IMR-90 (cell line): ENCODE data around the gene SUGCT. TPM values are rescaled to one million over a fixed set of nuclear protein-coding genes. Genes with fewer than 3 reads are reported as not detected.
A peak's percentile ranks its signal among the peaks of the same experiment; 100 is the strongest.

Experiments used
- ATAC-seq: fragments of 200-7000 bp; cut with Tn5 transposase; 2 replicates; pipeline ENCODE4 v1.9.1; 2020; ENCODE audit warnings: low read depth, mild to moderate bottlenecking, moderate library complexity
- BruUV-seq: library from RNA; stranded (reverse); fragments of 400-500 nt; replicated peaks from 2 replicates; lab custom pipeline; 2021; lab: Mats Ljungman, UMichigan
- CTCF ChIA-PET: fragments of 300-600 bp; formaldehyde crosslinking; extraction: SDS; loops from one replicate; lab custom pipeline; 2021; ENCODE audit warnings: antibody characterized with exemption; lab: Yijun Ruan, JAX
- POLR2A ChIA-PET: fragments of 300-600 bp; sonication (Branson Sonifier 250); formaldehyde crosslinking; loops from one replicate; lab custom pipeline; 2022; ENCODE audit warnings: antibody characterized with exemption; ENCODE audit not compliant: unreplicated experiment; lab: Charles Lee
- DNase-seq: peaks from one replicate; pipeline ENCODE4 v3.0.0; 2013
- H2AFZ ChIP-seq: replicated peaks from 2 replicates; pipeline ENCODE3; 2013; ENCODE audit warnings: low read length, mild to moderate bottlenecking; ENCODE audit not compliant: poor library complexity
- H2AK5ac ChIP-seq: 2 replicates; pipeline ENCODE4 v1.6.1; 2013; ENCODE audit warnings: low read depth, low read length, inconsistent platforms
- H2AK9ac ChIP-seq: replicated peaks from 2 replicates; pipeline ENCODE3; 2013; ENCODE audit warnings: mild to moderate bottlenecking, low read depth, low read length, moderate library complexity; ENCODE audit not compliant: poor library complexity
- H2BK120ac ChIP-seq: 2 replicates; pipeline ENCODE4 v1.6.1; 2013; ENCODE audit warnings: low read depth, low read length, inconsistent platforms
- H2BK15ac ChIP-seq: 3 replicates; pipeline ENCODE4 v1.6.1; 2013; ENCODE audit warnings: low read depth, low read length, inconsistent platforms
- H2BK20ac ChIP-seq: 2 replicates; pipeline ENCODE4 v1.6.1; 2013; ENCODE audit warnings: low read depth, mild to moderate bottlenecking, inconsistent platforms, low read length, moderate library complexity
- H2BK5ac ChIP-seq: 2 replicates; pipeline ENCODE4 v1.6.1; 2013; ENCODE audit warnings: mild to moderate bottlenecking, low read depth, low read length, inconsistent platforms; ENCODE audit not compliant: poor library complexity, severe bottlenecking
- H3K14ac ChIP-seq: replicated peaks from 2 replicates; pipeline ENCODE4 v1.6.1; 2013; ENCODE audit warnings: low read depth, low read length, inconsistent platforms
- H3K18ac ChIP-seq: 2 replicates; pipeline ENCODE4 v1.6.1; 2013; ENCODE audit warnings: low read depth, low read length, control low read depth
- H3K23ac ChIP-seq: 2 replicates; pipeline ENCODE4 v1.6.1; 2013; ENCODE audit warnings: low read depth, low read length, inconsistent platforms
- H3K27ac ChIP-seq: 2 replicates; pipeline ENCODE4 v1.5.1; 2013; ENCODE audit warnings: mild to moderate bottlenecking, control low read depth, low read length; ENCODE audit not compliant: insufficient read depth
- H3K27me3 ChIP-seq: 2 replicates; pipeline ENCODE4 v1.6.1; 2013; ENCODE audit warnings: low read length; ENCODE audit not compliant: control insufficient read depth, insufficient read depth
- H3K36me3 ChIP-seq: 2 replicates; pipeline ENCODE4 v1.6.1; 2013; ENCODE audit warnings: low read length, mixed read lengths; ENCODE audit not compliant: control insufficient read depth, insufficient read depth
- H3K4ac ChIP-seq: 2 replicates; pipeline ENCODE4 v1.6.1; 2013; ENCODE audit warnings: low read depth, low read length, inconsistent platforms
- H3K4me1 ChIP-seq: 2 replicates; pipeline ENCODE4 v1.6.1; 2013; ENCODE audit warnings: low read length, mixed read lengths; ENCODE audit not compliant: control insufficient read depth, insufficient read depth
- H3K4me2 ChIP-seq: 2 replicates; pipeline ENCODE4 v1.6.1; 2013; ENCODE audit warnings: low read depth, mild to moderate bottlenecking, control low read depth, low read length, moderate library complexity
- H3K4me3 ChIP-seq: 2 replicates; pipeline ENCODE4 v1.5.1; 2013; ENCODE audit warnings: low read depth, mild to moderate bottlenecking, control low read depth, low read length, moderate library complexity; ENCODE audit not compliant: insufficient read depth
- H3K56ac ChIP-seq: 2 replicates; pipeline ENCODE4 v1.6.1; 2013; ENCODE audit warnings: low read length, inconsistent platforms; ENCODE audit not compliant: insufficient read depth; ENCODE audit errors: extremely low read depth
- H3K79me1 ChIP-seq, 2 experiments: 2 replicates each; pipeline ENCODE4 v1.6.1; 2013; ENCODE audit warnings: low read length in 2 of 2, inconsistent platforms in 1 of 2, low read depth in 1 of 2
- H3K9ac ChIP-seq: 2 replicates; pipeline ENCODE4 v1.6.1; 2013; ENCODE audit warnings: low read depth, low read length, control low read depth
- H3K9me1 ChIP-seq: 2 replicates; pipeline ENCODE4 v1.6.1; 2013; ENCODE audit warnings: low read length, inconsistent platforms; ENCODE audit not compliant: insufficient read depth
- H3K9me3 ChIP-seq: 2 replicates; pipeline ENCODE4 v1.6.1; 2013; ENCODE audit warnings: low read length; ENCODE audit not compliant: control insufficient read depth, insufficient read depth
- H4K20me1 ChIP-seq: 2 replicates; pipeline ENCODE4 v1.6.1; 2013; ENCODE audit warnings: low read length, inconsistent platforms; ENCODE audit not compliant: insufficient read depth
- H4K5ac ChIP-seq: 2 replicates; pipeline ENCODE4 v1.6.1; 2013; ENCODE audit warnings: mild to moderate bottlenecking, low read depth, low read length, control low read depth
- H4K8ac ChIP-seq, 2 experiments: 2 replicates each; pipeline ENCODE4 v1.6.1; 2013; ENCODE audit warnings: low read depth in 2 of 2, low read length in 2 of 2, control low read depth in 1 of 2, inconsistent platforms in 1 of 2
- H4K91ac ChIP-seq: 2 replicates; pipeline ENCODE4 v1.6.1; 2013; ENCODE audit warnings: low read depth, low read length, inconsistent platforms; ENCODE audit not compliant: insufficient read depth
- BHLHE40 ChIP-seq: fragments of 150-350 bp; IDR thresholded peaks from 2 replicates; pipeline ENCODE4 v1.6.1; 2016; ENCODE audit warnings: mild to moderate bottlenecking, low read depth, low read length
- CEBPB ChIP-seq: IDR thresholded peaks from 2 replicates; pipeline ENCODE4 v1.6.1; 2012; ENCODE audit warnings: low read depth, low read length, improper control_type of control experiment
- CHD1 ChIP-seq: IDR thresholded peaks from 2 replicates; pipeline ENCODE4 v1.6.1; 2012; ENCODE audit warnings: low read depth, low read length, improper control_type of control experiment
- ELK1 ChIP-seq: fragments of 150-350 bp; IDR thresholded peaks from 2 replicates; pipeline ENCODE4 v1.6.1; 2016; ENCODE audit warnings: low read depth, mild to moderate bottlenecking, low read length, moderate library complexity, borderline replicate concordance
- FOS ChIP-seq: fragments of 150-350 bp; IDR thresholded peaks from 2 replicates; pipeline ENCODE4 v1.6.1; 2016; ENCODE audit warnings: low read depth, low read length
- MAZ ChIP-seq: IDR thresholded peaks from 2 replicates; pipeline ENCODE4 v1.6.1; 2012; ENCODE audit warnings: low read depth, mild to moderate bottlenecking, low read length, improper control_type of control experiment, moderate library complexity, borderline replicate concordance
- MXI1 ChIP-seq: IDR thresholded peaks from 2 replicates; pipeline ENCODE4 v1.6.1; 2012; ENCODE audit warnings: low read depth, mild to moderate bottlenecking, low read length, moderate library complexity, borderline replicate concordance
- NFE2L2 ChIP-seq: fragments of 150-350 bp; IDR thresholded peaks from 2 replicates; pipeline ENCODE4 v1.6.1; 2016; ENCODE audit warnings: low read depth, mild to moderate bottlenecking, low read length
- RAD21 ChIP-seq: IDR thresholded peaks from 2 replicates; pipeline ENCODE4 v1.6.1; 2012; ENCODE audit warnings: low read length, improper control_type of control experiment
- RCOR1 ChIP-seq: IDR thresholded peaks from 2 replicates; pipeline ENCODE4 v1.6.1; 2012; ENCODE audit warnings: mild to moderate bottlenecking, low read length, improper control_type of control experiment; ENCODE audit not compliant: insufficient replicate concordance
- RFX5 ChIP-seq: IDR thresholded peaks from 2 replicates; pipeline ENCODE4 v1.8.0; 2012; ENCODE audit warnings: low read depth, mild to moderate bottlenecking, low read length, moderate library complexity
- SMC3 ChIP-seq: fragments of 150-350 bp; IDR thresholded peaks from 2 replicates; pipeline ENCODE4 v1.6.1; 2016; ENCODE audit warnings: low read depth, mild to moderate bottlenecking, antibody characterized with exemption, low read length, moderate library complexity
- WGBS, 2 experiments: methylation state at CpG; one replicate each; pipeline versions ENCODE4 v1.1.5 to v1.1.7; 2013; ENCODE audit warnings: missing lambda C conversion rate in 2 of 2; ENCODE audit not compliant: insufficient read length in 1 of 2; ENCODE audit errors: extremely low coverage in 2 of 2; 5-methylcytosine and 5-hydroxymethylcytosine counted together
- dilution Hi-C: fragments of 300-500 bp; cut with HindIII; formaldehyde crosslinking; loops from one replicate; pipeline ENCODE4 v1.14.3; 2018; ENCODE audit warnings: low sequenced_read_pairs; ENCODE audit not compliant: unreplicated experiment
- in situ Hi-C: fragments of 300-500 bp; cut with MboI; formaldehyde crosslinking; loops from 3 replicates; pipeline ENCODE4 v1.14.3; 2019; ENCODE audit warnings: low sequenced_read_pairs, inconsistent platforms, mixed read lengths
- intact Hi-C: fragments of 100-400 bp; cut with micrococcal nuclease; formaldehyde crosslinking; loops from 2 replicates; pipeline ENCODE4 v1.10.0; 2022
- polyA plus RNA-seq, 3 experiments: library from polyadenylated mRNA; depleted of rRNA; stranded (reverse); fragments of >200 nt; gene quantifications; 2 replicates each; pipeline ENCODE4 v1.2.3, GENCODE V29; 2012; ENCODE audit warnings: low replicate concordance in 1 of 3
- total RNA-seq: library from RNA; depleted of rRNA; stranded (reverse); fragments of >200 nt; gene quantifications from 2 replicates; pipeline ENCODE4 v1.2.3, GENCODE V29; 2012
- TF ChIP-seq, protein P1 (sequence below): fragments of 150-350 bp; IDR thresholded peaks from 2 replicates; pipeline ENCODE4 v1.6.1; 2017; ENCODE audit warnings: mild to moderate bottlenecking, antibody characterized with exemption, low read length, low read depth

Gene SUGCT
- total and polyA plus RNA-seq, 2 of the 4 experiments (the other 2 are of a cell fraction) = 5.9 to 8.3 TPM

- H4K8ac ChIP-seq = no peak overlapping the region
- H2BK15ac ChIP-seq = no peak overlapping the region
- TF ChIP-seq CEBPB = no peak
- no peak for TF ChIP-seq ELK1
- TF ChIP-seq CHD1 = no peak
- no peak for TF ChIP-seq NFE2L2
- TF ChIP-seq FOS = no peak
- no peak for TF ChIP-seq BHLHE40
- no peak for TF ChIP-seq MAZ
- TF ChIP-seq RAD21 = no peak
- TF ChIP-seq RFX5 = no peak
- TF ChIP-seq MXI1 = no peak
- TF ChIP-seq, protein P1, sequence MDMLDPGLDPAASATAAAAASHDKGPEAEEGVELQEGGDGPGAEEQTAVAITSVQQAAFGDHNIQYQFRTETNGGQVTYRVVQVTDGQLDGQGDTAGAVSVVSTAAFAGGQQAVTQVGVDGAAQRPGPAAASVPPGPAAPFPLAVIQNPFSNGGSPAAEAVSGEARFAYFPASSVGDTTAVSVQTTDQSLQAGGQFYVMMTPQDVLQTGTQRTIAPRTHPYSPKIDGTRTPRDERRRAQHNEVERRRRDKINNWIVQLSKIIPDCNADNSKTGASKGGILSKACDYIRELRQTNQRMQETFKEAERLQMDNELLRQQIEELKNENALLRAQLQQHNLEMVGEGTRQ = no peak
- TF ChIP-seq RCOR1 = no peak
- no peak for TF ChIP-seq SMC3
- POLR2A ChIA-PET = no interaction called here
- DNase-seq = peak; percentile 22
- BruUV-seq = no TSS peak
- H3K18ac ChIP-seq = no peak overlapping the region
- no peaks in the 10 kb centered on the region for H3K79me1 ChIP-seq
- no peak overlapping the region for H3K9ac ChIP-seq
- CTCF ChIA-PET = no interaction called here
- H2AK5ac ChIP-seq = no peak overlapping the region
- no peak overlapping the region for H3K56ac ChIP-seq
- H3K36me3 ChIP-seq = no peaks in the 10 kb centered on the region
- no CpG with 5 or more reads among the region's 2 CpGs for WGBS, 2 experiments
- H3K23ac ChIP-seq = no peak overlapping the region
- H3K14ac ChIP-seq = no peak overlapping the region
- in situ Hi-C loops (no loop called here), intact Hi-C loops (no loop called here), dilution Hi-C loops (no loop called here)
- no peak overlapping the region for H4K5ac ChIP-seq
- 0 out of 2 replicates have a peak, but pooled peaks cover 3% of the 10 kb centered on the region for H3K9me3 ChIP-seq
- H3K9me1 ChIP-seq = no peaks in the 10 kb centered on the region
- H2BK120ac ChIP-seq = no peak overlapping the region
- no peak overlapping the region for H2AK9ac ChIP-seq
- no peak overlapping the region for H3K27ac ChIP-seq
- no peak overlapping the region for H2BK20ac ChIP-seq
- H3K4ac ChIP-seq = no peak overlapping the region
- no peak overlapping the region for H3K4me3 ChIP-seq
- no peak overlapping the region for H3K4me2 ChIP-seq
- no peak for ATAC-seq
- no peaks in the 10 kb centered on the region for H4K20me1 ChIP-seq
- H4K91ac ChIP-seq = no peak overlapping the region
- no peak overlapping the region for H2BK5ac ChIP-seq
- H3K4me1 ChIP-seq = no peaks in the 10 kb centered on the region
- no peak overlapping the region for H2AFZ ChIP-seq
- no peaks in the 10 kb centered on the region for H3K27me3 ChIP-seq
Observed at GRCh38 chr7:40374575-40374974, 239.8 kb downstream of the SUGCT start.
